K562 (cell line): ENCODE data around the gene CPZ.

Experiments used
- FOXP1 ChIP-seq: sonication (generic); formaldehyde crosslinking; IDR thresholded peaks from 2 replicates; pipeline ENCODE4 v1.8.0; 2022; ENCODE audit warnings: mild to moderate bottlenecking, missing genetic modification reagents
- TBP ChIP-seq: optimal IDR thresholded peaks from 2 replicates; pipeline ENCODE3; 2011; ENCODE audit warnings: low read depth, low read length, improper control_type of control experiment
- TF ChIP-seq, protein P1 (sequence below): sonication (generic); formaldehyde crosslinking; IDR thresholded peaks from 2 replicates; pipeline ENCODE4 v1.8.1; 2022; ENCODE audit warnings: missing genetic modification reagents

DNA sequence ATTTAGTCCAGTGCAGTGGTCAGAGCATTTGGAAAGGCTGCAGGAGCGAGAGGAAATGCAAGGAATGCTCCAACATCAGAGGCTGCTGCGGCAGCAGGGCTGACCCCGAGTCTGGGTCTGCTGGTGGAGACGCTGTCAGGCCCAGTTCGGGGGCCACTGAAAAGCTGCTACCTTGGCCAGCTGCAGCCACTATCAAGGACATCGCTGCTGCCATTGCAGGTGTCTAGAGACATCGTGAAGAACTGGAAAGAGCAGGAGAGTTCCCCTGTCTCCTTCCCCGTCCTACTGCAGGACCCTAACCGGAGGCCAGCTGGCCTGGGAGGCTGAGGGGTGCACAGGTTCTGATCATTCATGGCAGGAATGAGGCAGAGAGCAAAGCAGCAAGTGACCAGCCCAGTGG, 41.9 kb upstream of the CPZ start:
- TF ChIP-seq, protein P1, sequence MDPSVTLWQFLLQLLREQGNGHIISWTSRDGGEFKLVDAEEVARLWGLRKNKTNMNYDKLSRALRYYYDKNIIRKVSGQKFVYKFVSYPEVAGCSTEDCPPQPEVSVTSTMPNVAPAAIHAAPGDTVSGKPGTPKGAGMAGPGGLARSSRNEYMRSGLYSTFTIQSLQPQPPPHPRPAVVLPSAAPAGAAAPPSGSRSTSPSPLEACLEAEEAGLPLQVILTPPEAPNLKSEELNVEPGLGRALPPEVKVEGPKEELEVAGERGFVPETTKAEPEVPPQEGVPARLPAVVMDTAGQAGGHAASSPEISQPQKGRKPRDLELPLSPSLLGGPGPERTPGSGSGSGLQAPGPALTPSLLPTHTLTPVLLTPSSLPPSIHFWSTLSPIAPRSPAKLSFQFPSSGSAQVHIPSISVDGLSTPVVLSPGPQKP (CRISPR knock-in tag): no peak
- TF ChIP-seq TBP: no peak
- TF ChIP-seq FOXP1 (CRISPR knock-in tag): no peak
